Measurements from ENCODE around the gene EFCAB6. TPM values are rescaled to one million over a fixed set of nuclear protein-coding genes. Genes with fewer than 3 reads are reported as not detected.
"Not testable (repeated sequence)": the region's sequence is repeated elsewhere in the genome, so short reads cannot be mapped to it uniquely, and the experiment has no call there.

EFCAB6 gene
- total RNA-seq, 1 donor from 2014 or later, result 1.2 TPM

DNA sequence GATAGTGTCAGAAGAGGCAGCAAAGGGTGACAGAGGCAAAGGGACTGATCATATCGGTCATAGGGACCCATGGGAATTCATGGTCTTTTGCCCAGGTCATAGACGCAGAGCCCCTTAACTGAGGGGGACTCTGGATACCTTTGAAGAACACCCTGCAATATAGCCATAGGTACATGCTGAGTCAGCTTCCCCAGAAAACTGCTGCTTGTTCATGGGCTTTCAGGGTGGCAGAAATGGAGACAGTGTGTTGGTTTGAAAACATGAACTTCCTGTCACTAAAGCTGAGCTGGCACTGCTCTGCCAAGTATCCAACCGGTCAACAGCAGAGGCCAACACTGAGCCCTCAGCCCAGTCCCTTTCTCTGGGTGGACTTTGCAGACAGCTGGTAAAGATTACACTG is 114.2 kb downstream of the EFCAB6 start:
- intact Hi-C loops (cut with DNase I), result no loop called here
- no peak for ATAC-seq
- DNase-seq (ENCODE audit: missing footprints), result no peak

DNA sequence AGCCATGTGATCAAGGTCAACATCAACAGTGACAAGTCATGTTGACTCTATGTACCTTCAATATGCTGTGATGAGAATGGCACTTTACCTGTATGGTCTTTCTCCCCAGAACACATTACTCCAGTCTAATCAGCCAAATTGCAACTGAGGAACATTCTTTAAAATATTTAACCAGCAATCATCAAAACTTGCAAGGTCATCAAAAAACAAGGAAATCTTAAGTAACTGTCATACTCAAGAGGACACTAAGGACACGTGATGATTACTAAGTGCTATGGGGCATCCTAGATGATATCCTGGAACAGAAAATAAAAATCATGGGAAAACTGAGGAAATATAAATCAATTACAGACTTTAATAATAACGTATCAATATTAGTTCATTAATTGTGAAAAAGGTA is 118.9 kb downstream of the EFCAB6 start:
- ATAC-seq (no peak), DNase-seq (ENCODE audit: missing footprints) (no peak)
- intact Hi-C loops (cut with DNase I), result no loop called here

DNA sequence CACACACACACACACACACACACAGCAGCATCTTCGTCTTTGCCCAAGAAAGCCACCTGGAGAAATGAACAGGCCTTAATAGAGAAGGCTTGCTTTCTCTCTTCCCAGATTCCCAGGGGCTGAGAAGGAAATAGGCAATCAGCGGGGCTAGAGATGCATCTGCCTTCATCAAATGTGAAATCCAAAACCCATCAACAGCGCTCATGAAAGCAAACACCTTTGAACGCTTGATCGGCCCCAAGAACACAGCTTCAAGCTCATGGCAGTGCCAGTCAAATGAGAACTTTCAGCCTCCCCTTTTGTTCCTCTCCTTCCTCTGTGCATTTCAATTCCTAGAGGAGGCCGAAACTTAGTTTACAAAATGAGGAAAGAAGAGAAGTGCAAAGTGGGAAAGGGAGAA is 122.7 kb downstream of the EFCAB6 start:
- intact Hi-C loops (cut with DNase I), result no loop called here
- DNase-seq (ENCODE audit: missing footprints), result no peak
- no peak for ATAC-seq

DNA sequence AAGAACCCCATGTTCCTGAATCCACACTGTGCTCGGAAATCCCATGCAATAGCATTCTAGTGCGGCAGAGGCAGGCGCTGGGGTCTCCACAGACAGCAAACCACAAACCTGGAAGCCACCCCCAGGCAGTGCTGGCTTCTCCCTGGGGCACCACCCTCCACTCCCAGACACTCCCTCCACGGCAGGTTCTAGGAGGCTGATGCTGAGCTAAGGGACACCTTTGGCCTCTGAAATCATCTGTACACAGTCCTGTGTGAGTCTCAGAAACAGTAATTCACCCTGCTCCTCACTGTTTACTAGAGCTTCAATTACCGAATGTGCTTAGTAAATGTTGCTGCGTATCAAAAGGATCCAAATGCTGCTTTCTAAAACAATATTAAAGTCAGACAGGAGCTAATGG is 129.3 kb downstream of the EFCAB6 start:
- intact Hi-C loops (cut with DNase I), result no loop called here
- ATAC-seq (no peak), DNase-seq (ENCODE audit: missing footprints) (no peak)

DNA sequence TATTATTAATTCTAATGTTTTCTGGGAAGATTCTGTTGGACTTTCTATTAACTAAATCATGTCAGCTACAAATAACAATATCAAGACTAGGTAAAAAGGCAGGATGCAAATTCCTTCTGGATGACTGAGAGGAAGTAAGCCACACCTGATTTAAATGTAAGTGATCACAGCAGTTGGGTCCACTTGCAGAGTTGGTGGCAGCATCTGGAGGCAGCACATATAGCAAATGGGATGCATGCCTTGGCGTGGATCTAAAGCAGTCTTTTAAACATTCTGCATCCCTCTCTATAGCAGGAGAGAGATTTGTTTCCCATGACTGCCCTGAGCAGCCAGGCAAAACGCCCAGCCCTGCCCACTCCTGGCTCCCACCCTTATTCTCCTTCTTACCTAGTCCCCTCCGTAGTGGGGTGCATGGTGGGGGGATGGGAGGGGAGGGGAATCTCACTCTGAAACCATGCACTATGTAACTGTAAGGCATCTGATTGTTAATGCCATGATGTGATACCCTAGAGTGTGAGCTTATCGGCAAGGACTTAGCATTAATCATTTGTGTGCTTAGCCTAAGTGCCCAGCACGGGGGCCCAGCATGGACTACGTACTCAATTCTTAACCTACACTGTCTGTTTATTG is 130.3 kb downstream of the EFCAB6 start:
- intact Hi-C loops (cut with DNase I), result no loop called here
- ATAC-seq (no peak), DNase-seq (ENCODE audit: missing footprints) (no peak)

DNA sequence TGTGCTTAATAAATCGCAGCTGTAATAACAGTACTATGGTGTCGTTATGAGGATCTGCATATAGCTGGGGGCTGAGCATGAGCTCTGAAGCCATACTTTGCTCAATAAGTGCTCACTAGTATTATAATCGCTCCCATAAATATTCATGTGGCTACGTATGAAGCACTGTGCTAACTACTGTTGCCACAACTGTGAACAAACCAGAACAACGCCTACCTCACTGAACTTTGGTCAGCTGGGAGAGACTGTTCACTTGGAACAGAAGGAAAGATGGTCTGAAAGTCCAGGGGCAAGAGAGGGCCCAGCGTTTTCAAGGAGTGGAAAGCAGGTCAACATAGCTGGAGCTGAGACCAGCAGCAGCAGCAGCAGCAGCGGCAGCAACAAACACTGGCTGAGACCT is 141.6 kb downstream of the EFCAB6 start:
- intact Hi-C loops (cut with DNase I), result no loop called here
- DNase-seq (ENCODE audit: missing footprints), result no peak
- no peak for ATAC-seq

DNA sequence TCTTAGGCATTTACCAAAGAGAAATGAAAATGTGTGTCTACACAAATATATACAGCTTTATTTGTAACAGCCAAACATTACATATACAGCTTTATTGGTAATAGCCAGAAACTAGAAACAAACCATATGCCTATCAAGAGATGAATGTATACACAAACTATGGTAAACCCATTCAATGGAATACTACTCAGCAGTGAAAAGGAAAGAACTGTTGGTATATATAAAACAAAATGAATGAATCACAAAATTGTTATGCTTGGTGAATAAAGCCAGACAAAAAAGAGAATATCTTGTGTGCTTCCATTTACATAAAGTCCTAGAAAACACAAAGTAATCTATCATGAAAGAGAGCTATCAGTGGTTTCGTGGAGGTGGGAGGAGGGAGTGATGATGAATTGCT is 142.9 kb downstream of the EFCAB6 start:
- DNase-seq (ENCODE audit: missing footprints) (no peak), ATAC-seq (no peak)
- intact Hi-C loops (cut with DNase I), result no loop called here

DNA sequence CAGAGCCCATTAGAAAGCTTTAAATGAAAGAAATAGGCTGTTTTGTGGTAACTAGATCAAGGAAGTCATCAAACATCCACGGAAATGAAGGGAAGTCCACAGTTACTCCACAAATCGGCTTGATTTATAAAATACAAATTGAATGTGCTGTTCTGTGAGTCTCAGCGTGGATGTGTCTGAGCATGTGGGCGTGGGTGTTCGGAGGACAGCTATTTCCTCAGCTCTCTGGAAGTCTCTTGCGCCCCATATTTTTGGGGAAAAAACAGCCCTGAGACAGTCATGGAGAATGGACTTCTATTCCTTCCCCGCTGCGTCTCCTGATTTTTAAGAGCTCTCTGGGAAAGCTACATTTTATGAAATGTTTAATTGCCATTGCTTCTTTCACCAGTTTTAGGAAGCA is 144.4 kb downstream of the EFCAB6 start:
- intact Hi-C loops (cut with DNase I), result no loop called here
- no peak for ATAC-seq

DNA sequence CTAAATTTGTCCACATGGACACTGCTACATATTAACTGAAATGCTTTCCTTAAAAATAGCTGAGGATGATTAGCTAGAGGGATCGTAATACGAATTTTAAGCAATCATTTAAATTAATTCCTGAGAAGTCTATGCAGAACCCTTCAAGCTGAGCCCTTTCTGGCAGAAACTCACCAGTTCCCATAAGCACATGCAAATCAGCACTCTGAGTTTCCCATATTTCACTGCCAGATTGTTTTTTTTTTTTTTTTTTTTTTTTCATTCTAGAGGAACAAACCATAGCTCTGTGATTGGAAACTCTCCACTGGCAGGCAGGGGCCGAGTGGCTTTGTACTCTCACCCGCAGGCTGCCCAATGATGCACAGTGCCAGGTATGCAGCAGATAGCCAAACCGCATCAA is 145.6 kb downstream of the EFCAB6 start:
- DNase-seq (ENCODE audit: missing footprints) (no peak), ATAC-seq (no peak)
- intact Hi-C loops (cut with DNase I), result no loop called here

More for the DNA sequence above, 144.4 kb downstream of the EFCAB6 start:
- no peak for DNase-seq (ENCODE audit: missing footprints)

DNA sequence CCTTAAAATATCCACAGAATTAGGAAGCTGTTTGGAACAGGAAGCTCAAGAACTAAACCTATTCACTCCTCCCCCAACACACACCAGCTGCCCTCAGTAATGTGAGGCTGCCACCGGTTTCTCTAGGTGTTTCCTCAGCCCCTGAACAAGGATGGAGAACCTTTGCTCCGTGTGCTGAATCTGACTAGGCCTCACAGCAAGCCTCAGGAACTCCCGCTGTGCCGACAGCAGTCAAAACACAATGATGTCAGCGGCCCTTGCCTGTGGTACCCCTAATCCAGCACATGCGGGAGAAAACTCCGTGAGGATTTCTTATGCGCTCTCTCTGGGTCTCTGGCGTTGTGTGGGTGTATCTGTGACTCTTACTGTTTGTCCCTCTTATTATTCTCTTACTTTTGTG is 153.3 kb downstream of the EFCAB6 start:
- ATAC-seq (no peak), DNase-seq (ENCODE audit: missing footprints) (no peak)
- intact Hi-C loops (cut with DNase I), result no loop called here

DNA sequence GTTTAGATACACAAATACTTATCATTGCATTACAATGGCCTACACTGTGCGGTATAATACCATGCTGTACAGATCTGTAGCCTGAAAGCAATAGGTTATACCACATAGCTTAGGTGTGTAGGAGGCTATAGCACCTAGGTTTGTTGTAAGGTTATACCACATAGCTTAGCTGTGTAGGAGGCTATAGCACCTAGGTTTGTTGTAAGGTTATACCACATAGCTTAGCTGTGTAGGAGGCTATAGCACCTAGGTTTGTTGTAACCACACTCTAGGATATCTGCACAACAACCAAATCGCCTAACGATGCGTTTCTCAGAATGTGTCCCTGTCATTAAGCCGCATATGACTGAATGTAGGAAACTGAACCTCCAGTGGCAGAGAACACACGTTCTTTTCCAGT is 155.5 kb downstream of the EFCAB6 start:
- ATAC-seq; DNase-seq (ENCODE audit: missing footprints); intact Hi-C loops (cut with DNase I): not testable (repeated sequence)

DNA sequence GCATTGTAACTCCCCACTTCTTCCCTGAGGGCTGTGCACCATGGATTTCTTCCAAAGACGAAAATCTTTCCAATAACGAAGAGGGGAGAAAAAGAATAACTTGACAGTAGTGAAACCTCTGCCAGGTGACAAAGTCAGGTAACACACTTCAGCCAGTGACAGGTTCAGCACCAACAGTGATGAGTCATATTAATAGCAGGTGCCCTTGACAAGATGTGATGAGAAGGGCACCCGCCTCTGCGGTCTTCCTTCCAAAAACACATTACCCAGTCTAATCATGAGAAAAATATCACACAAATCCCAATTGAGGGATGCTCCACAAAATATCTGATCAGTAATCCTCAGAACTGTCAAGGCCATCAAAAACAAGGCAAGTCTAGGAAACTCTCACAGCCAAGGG is 157.8 kb downstream of the EFCAB6 start:
- no peak for DNase-seq (ENCODE audit: missing footprints)
- no peak for ATAC-seq
- intact Hi-C loops (cut with DNase I), result no loop called here

DNA sequence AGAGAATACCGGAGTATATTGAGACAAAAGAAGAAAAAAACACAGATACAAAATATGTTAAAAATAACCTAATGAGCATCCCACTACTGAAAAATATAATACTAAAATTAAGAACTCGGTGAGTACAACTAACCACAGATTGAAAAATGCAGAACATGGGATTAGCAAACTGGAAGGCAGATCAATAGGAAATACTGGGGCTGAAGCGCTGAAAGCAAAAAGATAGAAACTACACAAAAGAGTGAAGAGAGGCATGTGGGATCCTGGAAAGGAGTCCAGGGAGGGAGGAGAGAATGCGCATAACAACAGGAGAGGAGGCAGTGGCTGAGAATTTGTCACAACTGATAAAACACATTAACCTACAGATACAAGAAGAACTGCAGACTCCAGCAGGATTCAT is 159.3 kb downstream of the EFCAB6 start:
- ATAC-seq, result no peak

DNA sequence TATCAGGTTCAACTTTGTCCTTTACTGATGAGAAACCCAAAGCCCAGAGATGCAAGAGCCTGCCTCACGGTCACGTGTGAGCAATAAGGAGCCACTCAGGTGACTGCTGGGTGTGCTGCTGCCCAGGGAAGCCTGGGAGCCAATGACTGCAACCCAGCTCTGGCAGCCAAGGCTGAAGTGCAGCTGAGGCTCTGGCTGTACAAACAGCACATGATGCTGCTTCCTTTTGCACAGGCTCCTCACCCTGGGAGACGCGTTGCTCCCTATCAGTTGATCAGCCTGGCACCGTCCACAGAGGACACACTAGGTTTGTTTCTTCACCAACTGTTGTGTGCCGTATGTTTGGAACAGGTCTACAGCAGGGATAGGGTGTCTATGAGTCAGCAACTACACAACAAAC is 168.7 kb downstream of the EFCAB6 start:
- intact Hi-C loops (cut with DNase I), result no loop called here
- no peak for ATAC-seq
- DNase-seq (ENCODE audit: missing footprints), result no peak

More for the DNA sequence above, 159.3 kb downstream of the EFCAB6 start:
- no peak for DNase-seq (ENCODE audit: missing footprints)
- intact Hi-C loops (cut with DNase I), result no loop called here

DNA sequence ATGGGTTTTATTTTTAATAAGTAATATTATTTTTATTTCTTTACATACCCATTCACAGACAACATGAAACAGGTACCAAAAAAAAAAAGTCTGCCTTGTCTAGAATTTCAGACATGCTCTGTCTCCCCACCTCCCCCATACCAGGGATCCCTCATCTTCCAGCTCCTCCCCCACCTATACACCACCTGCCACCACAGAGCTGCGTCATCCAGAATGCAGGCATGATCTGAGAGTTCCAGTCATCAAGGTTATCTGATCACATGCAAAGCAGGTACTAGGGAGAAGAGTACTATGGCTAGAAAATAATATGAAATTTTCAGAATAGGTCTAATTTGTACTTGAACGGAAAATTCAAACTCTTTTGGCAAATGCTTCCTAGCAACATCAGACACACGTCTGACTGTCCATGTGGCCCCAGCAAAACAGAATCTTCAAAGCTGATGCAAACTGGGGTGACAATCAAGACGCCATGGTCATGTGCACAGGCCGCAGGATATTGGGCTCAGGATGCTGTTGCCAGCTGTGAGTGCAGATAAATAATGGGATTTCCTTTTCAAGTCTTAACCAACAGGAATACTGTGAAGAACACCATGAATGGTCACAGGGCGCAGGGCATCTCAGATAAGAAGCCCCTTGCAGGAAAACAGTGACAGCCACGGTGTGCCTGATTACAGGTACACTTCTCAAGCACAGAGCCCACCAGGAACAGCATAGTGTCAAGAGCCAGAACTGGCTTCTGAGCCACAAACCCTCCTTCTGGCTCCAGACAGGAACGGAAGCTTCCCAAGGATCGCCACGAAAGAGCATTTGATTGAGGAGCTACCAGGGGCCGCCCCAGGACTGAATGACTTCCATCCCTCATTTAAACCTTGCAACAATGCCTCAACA is 169.5 kb downstream of the EFCAB6 start:
- ATAC-seq (no peak), DNase-seq (ENCODE audit: missing footprints) (no peak)
- intact Hi-C loops (cut with DNase I), result no loop called here

DNA sequence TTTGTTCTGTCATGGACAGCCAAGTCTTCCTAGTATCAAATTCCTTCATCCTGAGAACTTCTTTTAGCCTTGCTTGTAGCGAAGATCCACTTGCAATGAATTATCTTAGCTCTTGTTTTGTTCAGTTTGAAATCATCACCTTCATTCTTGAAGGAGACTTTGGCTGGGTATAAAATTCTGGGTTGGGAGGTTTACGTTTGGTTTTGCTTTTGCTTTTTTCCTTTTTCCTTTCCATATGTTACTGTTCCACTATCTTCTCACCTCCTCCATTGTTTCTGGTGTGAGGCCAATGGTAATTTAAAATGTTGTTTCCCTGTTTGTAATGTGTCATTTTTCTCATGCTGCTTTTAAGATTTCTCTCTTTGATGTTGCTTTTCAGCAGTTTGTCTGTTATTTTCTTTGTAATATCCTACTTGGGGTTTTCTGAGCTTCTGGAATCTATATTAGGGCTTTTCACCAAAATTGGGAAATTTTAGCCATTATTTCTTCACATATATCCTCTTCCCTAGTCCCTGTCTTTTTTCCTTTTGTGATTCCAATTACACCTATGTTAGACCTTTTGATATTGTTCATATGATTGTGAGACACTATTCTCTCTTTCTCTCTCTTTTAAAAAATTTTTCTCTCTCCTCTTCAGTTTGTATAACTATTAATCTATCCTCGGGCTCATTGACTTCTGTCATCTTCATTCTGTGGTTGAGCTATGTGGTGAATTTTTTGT is 172.7 kb downstream of the EFCAB6 start:
- intact Hi-C loops (cut with DNase I), result no loop called here
- no peak for ATAC-seq
- no peak for DNase-seq (ENCODE audit: missing footprints)

DNA sequence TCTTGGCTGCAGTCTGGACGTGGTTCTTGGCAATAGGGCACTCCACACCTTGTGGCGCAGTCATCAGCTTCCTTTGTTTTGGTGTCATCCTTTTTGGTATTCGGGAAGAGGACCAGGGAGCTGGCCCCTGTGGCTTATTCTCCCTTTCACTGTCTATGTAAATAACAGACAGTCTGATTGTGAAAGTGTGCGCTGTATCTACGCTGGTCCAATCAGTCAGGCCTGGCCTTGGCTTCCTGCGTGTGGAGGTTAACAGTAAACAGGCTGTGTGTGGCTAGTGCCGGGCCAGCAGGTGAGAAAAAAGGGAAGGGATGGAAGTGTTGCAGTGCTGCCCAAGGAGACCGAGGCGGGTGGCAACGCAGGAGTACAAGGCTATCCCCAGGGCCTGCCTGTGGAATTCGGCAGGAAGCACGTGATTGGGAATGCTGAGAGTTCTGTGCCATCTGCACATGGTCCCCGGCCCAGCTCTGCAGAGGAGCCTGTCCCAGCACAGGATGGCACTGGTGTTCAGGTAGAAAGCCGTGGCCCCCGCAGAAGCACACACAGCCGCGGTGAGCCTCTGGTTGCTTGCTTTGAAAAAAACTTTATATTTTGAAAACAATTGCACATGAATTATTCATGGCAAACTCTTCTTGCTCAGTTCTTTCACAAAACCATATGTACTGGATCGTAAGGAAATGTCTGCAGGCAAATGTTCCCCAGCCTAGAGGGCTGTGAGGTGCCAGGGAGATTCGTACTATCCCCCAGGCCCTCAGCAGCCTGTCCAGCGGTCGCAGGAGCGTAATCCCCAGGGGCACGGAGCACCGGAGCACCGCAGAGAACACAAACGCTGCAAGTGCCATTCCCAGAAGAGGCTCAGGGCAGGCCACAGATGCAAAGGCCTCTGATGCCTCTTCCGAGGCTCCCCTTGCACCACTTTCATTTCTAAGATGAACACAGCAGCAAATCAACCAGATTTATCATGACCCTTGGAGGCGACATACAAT is 174.5 kb downstream of the EFCAB6 start:
- intact Hi-C loops (cut with DNase I), result no loop called here
- no peak for ATAC-seq
- no peak for DNase-seq (ENCODE audit: missing footprints)

DNA sequence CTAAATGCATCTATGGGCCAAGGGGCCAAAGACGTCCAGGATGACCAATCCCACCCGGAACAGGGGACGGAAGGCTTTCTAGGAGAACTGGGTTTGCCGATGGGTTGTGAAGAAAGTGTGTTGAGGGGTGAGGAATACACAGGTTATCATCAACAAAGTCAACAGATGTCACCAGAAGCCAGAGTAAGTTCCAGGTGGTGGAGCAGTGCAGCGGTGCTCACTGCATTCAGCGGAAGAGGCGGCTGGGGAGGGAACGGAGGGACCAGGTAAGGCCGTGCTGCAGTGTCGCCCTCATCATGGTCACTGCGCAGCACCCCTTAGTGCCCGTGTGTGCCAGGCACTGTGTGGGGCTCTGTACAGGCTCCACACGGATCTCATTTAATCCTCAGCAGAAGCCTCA is 176.0 kb downstream of the EFCAB6 start:
- ATAC-seq (no peak), DNase-seq (ENCODE audit: missing footprints) (no peak)
- intact Hi-C loops (cut with DNase I), result no loop called here

DNA sequence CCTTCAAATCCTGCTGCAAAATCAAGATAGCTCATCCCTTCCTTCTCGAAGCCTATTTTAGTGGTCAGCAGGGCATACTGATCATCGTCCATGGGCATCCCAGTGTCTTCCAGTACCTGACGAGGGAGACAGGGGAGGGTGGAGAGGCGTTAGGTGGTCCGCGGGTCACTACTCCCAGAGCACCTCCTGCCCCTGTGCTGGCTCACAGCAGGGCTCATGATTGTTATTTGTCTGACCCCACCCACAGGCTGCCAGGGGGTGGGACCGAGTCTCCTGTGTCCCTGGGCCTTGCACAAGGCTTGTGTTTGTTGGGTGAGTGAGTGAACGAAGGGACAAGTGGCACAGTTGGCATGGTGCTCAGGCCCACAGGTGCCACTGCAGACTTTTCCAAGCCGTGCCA is 177.0 kb downstream of the EFCAB6 start:
- no peak for DNase-seq (ENCODE audit: missing footprints)
- ATAC-seq, result no peak
- intact Hi-C loops (cut with DNase I), result no loop called here
